Neuronal stem cell (in vitro differentiated cells): ENCODE measurements around the gene SSRP1.
A peak's percentile ranks its signal among the peaks of the same experiment; 100 is the strongest.

Experiments used
- DNase-seq: peaks from one replicate; pipeline ENCODE4 v3.0.0-alpha.2; 2013; ENCODE audit warnings: low spot score
- H2AFZ ChIP-seq: one replicate; pipeline ENCODE4 v1.6.1; 2013; ENCODE audit warnings: mild to moderate bottlenecking, low read length, inconsistent platforms
- H2AK5ac ChIP-seq: 2 replicates; pipeline ENCODE4 v1.6.1; 2013; ENCODE audit warnings: low read depth, mild to moderate bottlenecking, inconsistent platforms, low read length, moderate library complexity, mixed read lengths
- H2BK120ac ChIP-seq: 2 replicates; pipeline ENCODE4 v1.6.1; 2013; ENCODE audit warnings: low read depth, mild to moderate bottlenecking, inconsistent platforms, low read length, moderate library complexity, mixed read lengths
- H2BK12ac ChIP-seq: one replicate; pipeline ENCODE4 v1.6.1; 2013; ENCODE audit warnings: low read length, inconsistent platforms
- H2BK15ac ChIP-seq: 2 replicates; pipeline ENCODE4 v1.6.1; 2013; ENCODE audit warnings: mild to moderate bottlenecking, low read length, inconsistent platforms, mixed read lengths
- H2BK5ac ChIP-seq: one replicate; pipeline ENCODE4 v1.6.1; 2013; ENCODE audit warnings: inconsistent platforms, mild to moderate bottlenecking, low read length, moderate library complexity
- H3K14ac ChIP-seq: one replicate; pipeline ENCODE4 v1.6.1; 2013; ENCODE audit warnings: low read length, inconsistent platforms
- H3K18ac ChIP-seq: 2 replicates; pipeline ENCODE4 v1.6.1; 2013; ENCODE audit warnings: low read length, inconsistent platforms
- H3K23ac ChIP-seq: 2 replicates; pipeline ENCODE4 v1.6.1; 2013; ENCODE audit warnings: low read depth, mild to moderate bottlenecking, mixed read lengths, low read length, inconsistent platforms; ENCODE audit not compliant: poor library complexity
- H3K27ac ChIP-seq: replicated peaks from 3 replicates; pipeline ENCODE4 v1.5.1; 2013; ENCODE audit warnings: low read length, inconsistent platforms
- H3K27me3 ChIP-seq, 3 experiments: 2 replicates each; pipeline ENCODE4 v1.6.1; 2013; ENCODE audit warnings: low read length in 3 of 3, mild to moderate bottlenecking in 2 of 3, inconsistent platforms in 1 of 3, low read depth in 1 of 3, mixed read lengths in 1 of 3, moderate library complexity in 1 of 3; ENCODE audit not compliant: control insufficient read depth in 3 of 3, insufficient read depth in 3 of 3
- H3K36me3 ChIP-seq, 2 donors: replicated peaks in 1 of 2; 2 replicates each; pipeline ENCODE4 v1.6.1; 2013; ENCODE audit warnings: low read length in 2 of 2; ENCODE audit not compliant: control insufficient read depth in 2 of 2, insufficient read depth in 2 of 2
- H3K4ac ChIP-seq: 2 replicates; pipeline ENCODE4 v1.6.1; 2013; ENCODE audit warnings: inconsistent platforms, mild to moderate bottlenecking, low read length, moderate library complexity
- H3K4me1 ChIP-seq, 2 donors: 1 replicate in 1 of 2; 2 replicates in 1 of 2; pipeline ENCODE4 v1.6.1; 2013; ENCODE audit warnings: low read length in 2 of 2, low read depth in 1 of 2; ENCODE audit not compliant: control insufficient read depth in 2 of 2, insufficient read depth in 1 of 2
- H3K4me2 ChIP-seq: one replicate; pipeline ENCODE4 v1.6.1; 2013; ENCODE audit warnings: mild to moderate bottlenecking, low read length, inconsistent platforms; ENCODE audit not compliant: insufficient read depth, poor library complexity, severe bottlenecking
- H3K4me3 ChIP-seq, 2 donors: 2 replicates each; pipeline ENCODE4 v1.5.1; 2013; ENCODE audit warnings: low read length in 2 of 2, mild to moderate bottlenecking in 2 of 2, inconsistent platforms in 1 of 2, moderate library complexity in 1 of 2
- H3K79me1 ChIP-seq: one replicate; pipeline ENCODE4 v1.6.1; 2013; ENCODE audit warnings: low read depth, mild to moderate bottlenecking, inconsistent platforms, low read length, moderate library complexity
- H3K9ac ChIP-seq: one replicate; pipeline ENCODE4 v1.6.1; 2013; ENCODE audit warnings: mild to moderate bottlenecking, low read depth, low read length, inconsistent platforms; ENCODE audit not compliant: poor library complexity
- H3K9me3 ChIP-seq, 2 donors: replicated peaks in 1 of 2; 2 replicates each; pipeline versions ENCODE3 to v1.6.1; 2013; ENCODE audit warnings: low read length in 2 of 2, mild to moderate bottlenecking in 2 of 2, inconsistent platforms in 1 of 2, low read depth in 1 of 2, mixed read lengths in 1 of 2, moderate library complexity in 1 of 2; ENCODE audit not compliant: control insufficient read depth in 2 of 2, insufficient read depth in 1 of 2
- H4K8ac ChIP-seq: one replicate; pipeline ENCODE4 v1.6.1; 2013; ENCODE audit warnings: low read depth, mild to moderate bottlenecking, inconsistent platforms, low read length, moderate library complexity
- H4K91ac ChIP-seq: one replicate; pipeline ENCODE4 v1.6.1; 2013; ENCODE audit warnings: low read length, low read depth, mild to moderate bottlenecking, inconsistent platforms; ENCODE audit not compliant: poor library complexity
- WGBS, 2 donors: extraction: QIAGEN DNeasy Blood & Tissue Kit; methylation state at CpG; one replicate each; pipeline ENCODE4 v1.1.7; 2013; ENCODE audit warnings: missing lambda C conversion rate in 2 of 2, mixed read lengths in 1 of 2; ENCODE audit not compliant: insufficient read length in 2 of 2, insufficient replicate concordance in 1 of 2; ENCODE audit errors: extremely low coverage in 2 of 2; 5-methylcytosine and 5-hydroxymethylcytosine counted together

The SSRP1 gene

GRCh38 chr11:57374966-57375365 is 39.3 kb upstream of the SSRP1 start:
- H4K8ac ChIP-seq: no peak overlapping the region
- H2BK12ac ChIP-seq: no peak overlapping the region
- no peak overlapping the region for H2BK5ac ChIP-seq
- H3K27ac ChIP-seq: no peak overlapping the region
- no peaks in the 10 kb centered on the region for H3K4me1 ChIP-seq
- H3K36me3 ChIP-seq: no peaks in the 10 kb centered on the region
- H2BK15ac ChIP-seq: no peak overlapping the region
- peaks cover 0 to 17% (median 0%) of the 10 kb centered on the region in 3 experiments for H3K27me3 ChIP-seq
- H3K14ac ChIP-seq: no peak overlapping the region
- no peak overlapping the region for H2AFZ ChIP-seq
- no peak for DNase-seq
- no peak overlapping the region for H3K18ac ChIP-seq
- H3K23ac ChIP-seq: no peak overlapping the region
- WGBS, 2 donors: no CpG with 5 or more reads among the region's 3 CpGs
- no peaks in the 10 kb centered on the region for H3K79me1 ChIP-seq
- no peak overlapping the region for H4K91ac ChIP-seq
- H3K4me3 ChIP-seq: no peak overlapping the region
- H3K9ac ChIP-seq: no peak overlapping the region
- no peak overlapping the region for H3K4me2 ChIP-seq
- no peak overlapping the region for H3K4ac ChIP-seq
- no peak overlapping the region for H2AK5ac ChIP-seq
- no peaks in the 10 kb centered on the region for H3K9me3 ChIP-seq
- H2BK120ac ChIP-seq: no peak overlapping the region

GRCh38 chr11:57373146-57373545 is 37.5 kb upstream of the SSRP1 start:
- H3K14ac ChIP-seq: no peak overlapping the region
- H3K23ac ChIP-seq: no peak overlapping the region
- H3K27me3 ChIP-seq: peaks cover 0 to 24% (median 0%) of the 10 kb centered on the region in 3 experiments
- no peak overlapping the region for H3K4ac ChIP-seq
- H3K9ac ChIP-seq: peak overlapping the region; percentile 12
- no peaks in the 10 kb centered on the region for H3K9me3 ChIP-seq
- no peak overlapping the region for H2AK5ac ChIP-seq
- H3K36me3 ChIP-seq: no peaks in the 10 kb centered on the region
- H3K4me1 ChIP-seq: no peaks in the 10 kb centered on the region
- no peak overlapping the region for H2BK5ac ChIP-seq
- DNase-seq: no peak
- H4K8ac ChIP-seq: no peak overlapping the region
- H2BK120ac ChIP-seq: no peak overlapping the region
- H3K27ac ChIP-seq: no peak overlapping the region
- H4K91ac ChIP-seq: no peak overlapping the region
- no peak overlapping the region for H2BK12ac ChIP-seq
- H2AFZ ChIP-seq: no peak overlapping the region
- H3K4me3 ChIP-seq: no peak overlapping the region
- H3K79me1 ChIP-seq: no peaks in the 10 kb centered on the region
- H3K4me2 ChIP-seq: no peak overlapping the region
- no peak overlapping the region for H3K18ac ChIP-seq
- H2BK15ac ChIP-seq: no peak overlapping the region
- WGBS, 2 donors: no CpG with 5 or more reads among the region's 3 CpGs

DNA sequence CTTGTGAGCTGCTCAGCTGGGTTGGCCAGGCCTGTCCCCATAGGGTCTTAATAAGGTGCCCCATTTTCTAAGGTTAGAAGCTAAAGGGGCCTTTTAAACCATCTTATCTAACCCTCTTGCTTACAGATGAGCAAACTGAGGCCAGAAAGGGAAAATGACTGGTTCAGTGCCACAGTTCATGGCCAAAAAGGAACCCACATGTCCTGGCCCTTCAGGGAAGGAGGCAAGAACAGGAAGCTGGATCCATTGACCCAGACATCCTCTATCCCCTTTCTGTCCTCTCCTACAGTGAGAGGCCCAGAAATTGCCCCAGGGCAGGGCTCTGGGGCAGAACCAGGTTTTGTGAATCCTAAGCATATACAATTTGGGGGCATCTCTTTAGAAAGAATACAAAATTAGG is 35.2 kb upstream of the SSRP1 start:
- no peak overlapping the region for H3K14ac ChIP-seq

DNA sequence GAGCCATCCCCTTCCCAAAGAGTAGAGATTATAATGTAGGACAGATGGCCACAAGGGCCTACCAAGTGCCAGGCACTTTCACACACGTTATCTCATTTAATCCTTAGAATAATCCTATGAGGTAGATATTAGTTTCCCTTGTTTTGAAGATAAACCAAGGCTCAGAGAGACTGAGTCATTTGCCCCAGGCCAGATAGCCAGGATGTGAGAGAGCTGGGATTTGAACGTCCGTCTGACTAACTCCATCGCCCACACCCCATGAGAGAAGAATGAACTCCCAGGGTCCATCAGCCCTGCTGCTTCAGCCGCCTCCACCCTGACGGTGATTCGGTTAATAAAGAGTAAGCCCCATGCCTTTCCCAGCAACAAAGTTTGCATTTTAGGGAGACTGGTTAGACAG is 34.6 kb upstream of the SSRP1 start:
- Histone ChIP-seq H3K23ac (no peak overlapping the region), H3K36me3 (no peaks in the 10 kb centered on the region), H2BK12ac (no peak overlapping the region), H2AFZ (no peak overlapping the region), H2AK5ac (no peak overlapping the region), H3K27ac (no peak overlapping the region), H3K9ac (no peak overlapping the region), H3K9me3 (no peaks in the 10 kb centered on the region), H3K14ac (no peak overlapping the region), H2BK15ac (no peak overlapping the region), H3K27me3 (peaks cover 0 to 26% (median 0%) of the 10 kb centered on the region in 3 experiments), H2BK5ac (no peak overlapping the region), H4K8ac (no peak overlapping the region), H3K4me2 (no peak overlapping the region), H3K4ac (no peak overlapping the region), H3K4me1 (peaks cover 4 to 8% of the 10 kb centered on the region in 2 donors), H3K79me1 (no peaks in the 10 kb centered on the region), H4K91ac (no peak overlapping the region), H3K4me3 (no peak overlapping the region), H2BK120ac (no peak overlapping the region), H3K18ac (no peak overlapping the region)
- whole genome bisulfite sequencing, 2 donors: no CpG with 5 or more reads among the region's 7 CpGs
- DNase-seq: no peak

More for the DNA sequence above, 35.2 kb upstream of the SSRP1 start:
- no peaks in the 10 kb centered on the region for H3K9me3 ChIP-seq
- no peak overlapping the region for H4K91ac ChIP-seq
- peaks cover 0 to 23% (median 0%) of the 10 kb centered on the region in 3 experiments for H3K27me3 ChIP-seq
- H3K79me1 ChIP-seq: no peaks in the 10 kb centered on the region
- no peak overlapping the region for H3K27ac ChIP-seq
- no peak for DNase-seq
- H2BK120ac ChIP-seq: no peak overlapping the region
- no peak overlapping the region for H2BK15ac ChIP-seq
- no peak overlapping the region for H3K23ac ChIP-seq
- no peak overlapping the region for H3K4me3 ChIP-seq
- no peak overlapping the region for H3K18ac ChIP-seq
- H2AFZ ChIP-seq: no peak overlapping the region
- H2BK5ac ChIP-seq: no peak overlapping the region
- H2AK5ac ChIP-seq: no peak overlapping the region
- no peaks in the 10 kb centered on the region for H3K36me3 ChIP-seq
- H4K8ac ChIP-seq: no peak overlapping the region
- H3K9ac ChIP-seq: no peak overlapping the region
- no peak overlapping the region for H2BK12ac ChIP-seq
- no peak overlapping the region for H3K4ac ChIP-seq
- H3K4me2 ChIP-seq: no peak overlapping the region
- peaks cover 0 to 3% of the 10 kb centered on the region in 2 donors for H3K4me1 ChIP-seq
